Activated T-helper 17 cell treated with anti-CD3 and anti-CD28 coated beads, Interleukin-2, amount 50 U/mL, for 72 hours (primary cell): Measurements from ENCODE around the gene LARGE2. TPM values are rescaled to one million over a fixed set of nuclear protein-coding genes. Genes with fewer than 3 reads are reported as not detected.
"Not testable (repeated sequence)": the region's sequence is repeated elsewhere in the genome, so short reads cannot be mapped to it uniquely, and the experiment has no call there.

Source experiments
- ATAC-seq: fragments of 150-1000 bp; cut with Tn5 transposase; replicated peaks from 2 replicates; pipeline ENCODE4 v1.10.0; 2021; ENCODE audit warnings: mild to moderate bottlenecking, moderate library complexity
- H3K27ac Mint-ChIP-seq: one replicate; pipeline ENCODE4 v1.8.0; 2022; ENCODE audit warnings: mixed read lengths
- H3K27me3 Mint-ChIP-seq: one replicate; pipeline ENCODE4 v1.8.0; 2022; ENCODE audit warnings: mixed read lengths
- H3K36me3 Mint-ChIP-seq: one replicate; pipeline ENCODE4 v1.8.0; 2022; ENCODE audit warnings: low read depth, mild to moderate bottlenecking, mixed read lengths
- H3K4me1 Mint-ChIP-seq: one replicate; pipeline ENCODE4 v1.8.0; 2022; ENCODE audit warnings: mixed read lengths
- H3K4me3 Mint-ChIP-seq: one replicate; pipeline ENCODE4 v1.8.0; 2022; ENCODE audit warnings: mild to moderate bottlenecking, mixed read lengths
- H3K9me3 Mint-ChIP-seq: one replicate; pipeline ENCODE4 v1.8.0; 2022; ENCODE audit warnings: mixed read lengths
- total RNA-seq, 2 donors: library from RNA; stranded (reverse); gene quantifications; one replicate each; pipeline ENCODE4 v1.2.3, GENCODE V29; 2022

Gene LARGE2
- total RNA-seq, 2 donors from 2014 or later, result 0.80 to 1.8 TPM

GRCh38 chr11:45902452-45903380 is 19.7 kb upstream of the LARGE2 start:
- Mint-ChIP-seq H3K4me1 (no peaks in the 10 kb centered on the region), H3K9me3 (no peaks in the 10 kb centered on the region), H3K27me3 (peaks cover 14% of the 10 kb centered on the region), H3K4me3 (no peak overlapping the region), H3K27ac (no peak overlapping the region), H3K36me3 (no peaks in the 10 kb centered on the region)
- ATAC-seq, result no peak

- H3K27ac Mint-ChIP-seq, result no peak overlapping the region
- ATAC-seq, result no peak
These were observed 18.0 kb upstream of the LARGE2 start for GRCh38 chr11:45904309-45904915.

GRCh38 chr11:45905095-45905494 is 17.4 kb upstream of the LARGE2 start:
- H3K36me3 Mint-ChIP-seq, result no peaks in the 10 kb centered on the region
- H3K9me3 Mint-ChIP-seq, result no peaks in the 10 kb centered on the region
- H3K27ac Mint-ChIP-seq, result no peak overlapping the region
- no peak overlapping the region for H3K4me3 Mint-ChIP-seq
- H3K27me3 Mint-ChIP-seq, result peaks cover 6% of the 10 kb centered on the region
- no peak for ATAC-seq
- no peaks in the 10 kb centered on the region for H3K4me1 Mint-ChIP-seq

More at GRCh38 chr11:45904309-45904915, 18.0 kb upstream of the LARGE2 start:
- Mint-ChIP-seq H3K27me3 (peaks cover 6% of the 10 kb centered on the region), H3K36me3 (no peaks in the 10 kb centered on the region), H3K4me1 (no peaks in the 10 kb centered on the region), H3K4me3 (no peak overlapping the region), H3K9me3 (no peaks in the 10 kb centered on the region)

- H3K36me3 Mint-ChIP-seq, H3K9me3 Mint-ChIP-seq, ATAC-seq, H3K27ac Mint-ChIP-seq, H3K4me1 Mint-ChIP-seq, H3K4me3 Mint-ChIP-seq, H3K27me3 Mint-ChIP-seq: not testable (repeated sequence)
These were observed 16.9 kb upstream of the LARGE2 start for GRCh38 chr11:45905576-45905975.

- H3K27me3 Mint-ChIP-seq, result no peaks in the 10 kb centered on the region
- ATAC-seq, result peak; percentile 37
- no peaks in the 10 kb centered on the region for H3K9me3 Mint-ChIP-seq
- H3K27ac Mint-ChIP-seq, result no peak overlapping the region
- H3K4me3 Mint-ChIP-seq, result no peak overlapping the region
- H3K36me3 Mint-ChIP-seq, result peaks cover 8% of the 10 kb centered on the region
- no peaks in the 10 kb centered on the region for H3K4me1 Mint-ChIP-seq
These were observed 16.3 kb upstream of the LARGE2 start for GRCh38 chr11:45906096-45906682.

GRCh38 chr11:45906965-45907611 is 15.4 kb upstream of the LARGE2 start, which contains the start of gene FREY1:
FREY1 (minus strand) TSS chr11:45907271; CDS start chr11:45907245, 26 bp downstream.
- no peak for ATAC-seq
- H3K9me3 Mint-ChIP-seq, result no peaks in the 10 kb centered on the region
- no peak within 1 kb of the TSS for H3K4me3 Mint-ChIP-seq
- peak within 1 kb of the TSS; percentile 36 for H3K27ac Mint-ChIP-seq
- H3K27me3 Mint-ChIP-seq, result no peaks in the 10 kb centered on the region
- no peaks in the 10 kb centered on the region for H3K4me1 Mint-ChIP-seq
- H3K36me3 Mint-ChIP-seq, result peaks cover 16% of the 10 kb centered on the region

- no peak for ATAC-seq
- H3K27ac Mint-ChIP-seq, result no peak overlapping the region
These were observed 14.5 kb upstream of the LARGE2 start for GRCh38 chr11:45907911-45908370.

GRCh38 chr11:45909594-45910475 is 12.6 kb upstream of the LARGE2 start:
- Mint-ChIP-seq H3K4me3 (no peak overlapping the region), H3K36me3 (peaks cover 35% of the 10 kb centered on the region), H3K27me3 (no peaks in the 10 kb centered on the region), H3K27ac (no peak overlapping the region), H3K9me3 (no peaks in the 10 kb centered on the region), H3K4me1 (no peaks in the 10 kb centered on the region)
- ATAC-seq, result no peak

More at GRCh38 chr11:45907911-45908370, 14.5 kb upstream of the LARGE2 start:
- Mint-ChIP-seq H3K36me3 (peaks cover 17% of the 10 kb centered on the region), H3K9me3 (no peaks in the 10 kb centered on the region), H3K4me3 (no peak overlapping the region), H3K4me1 (no peaks in the 10 kb centered on the region), H3K27me3 (no peaks in the 10 kb centered on the region)

- ATAC-seq, result no peak
- Mint-ChIP-seq H3K4me3 (no peak overlapping the region), H3K4me1 (no peaks in the 10 kb centered on the region), H3K36me3 (peaks cover 43% of the 10 kb centered on the region), H3K27me3 (no peaks in the 10 kb centered on the region), H3K27ac (no peak overlapping the region), H3K9me3 (no peaks in the 10 kb centered on the region)
These were observed 11.8 kb upstream of the LARGE2 start for GRCh38 chr11:45910623-45911022.

- H3K36me3 Mint-ChIP-seq, result peaks cover 60% of the 10 kb centered on the region
These were observed 8.9 kb upstream of the LARGE2 start for GRCh38 chr11:45913514-45913913.

GRCh38 chr11:45913942-45914635 is 8.4 kb upstream of the LARGE2 start:
- peaks cover 60% of the 10 kb centered on the region for H3K36me3 Mint-ChIP-seq
- no peak for ATAC-seq
- no peak overlapping the region for H3K27ac Mint-ChIP-seq
- H3K4me3 Mint-ChIP-seq, result no peak overlapping the region
- no peaks in the 10 kb centered on the region for H3K27me3 Mint-ChIP-seq
- peaks cover 10% of the 10 kb centered on the region for H3K4me1 Mint-ChIP-seq
- no peaks in the 10 kb centered on the region for H3K9me3 Mint-ChIP-seq

More at GRCh38 chr11:45913514-45913913, 8.9 kb upstream of the LARGE2 start:
- peaks cover 8% of the 10 kb centered on the region for H3K4me1 Mint-ChIP-seq
- H3K27me3 Mint-ChIP-seq, result no peaks in the 10 kb centered on the region
- H3K9me3 Mint-ChIP-seq, result no peaks in the 10 kb centered on the region
- no peak for ATAC-seq
- H3K27ac Mint-ChIP-seq, result no peak overlapping the region
- H3K4me3 Mint-ChIP-seq, result no peak overlapping the region

GRCh38 chr11:45915446-45915845 is 7.0 kb upstream of the LARGE2 start:
- Mint-ChIP-seq H3K4me3 (peak overlapping the region; percentile 98), H3K27me3 (no peaks in the 10 kb centered on the region), H3K36me3 (peaks cover 58% of the 10 kb centered on the region), H3K9me3 (no peaks in the 10 kb centered on the region), H3K4me1 (peaks cover 10% of the 10 kb centered on the region), H3K27ac (no peak overlapping the region)
- ATAC-seq, result no peak

- Mint-ChIP-seq H3K4me3 (peak overlapping the region; percentile 98), H3K27me3 (no peaks in the 10 kb centered on the region), H3K36me3 (peaks cover 44% of the 10 kb centered on the region), H3K4me1 (peaks cover 10% of the 10 kb centered on the region), H3K9me3 (no peaks in the 10 kb centered on the region), H3K27ac (peak overlapping the region; percentile 94)
- ATAC-seq, result peak; percentile 0
These were observed 5.2 kb upstream of the LARGE2 start for GRCh38 chr11:45917286-45917622.
